Measurements from ENCODE around the gene TBC1D12.

The TBC1D12 gene

GRCh38 chr10:94409021-94409657 lies 6.8 kb downstream of the TBC1D12 start:
- no peak for DNase-seq

GRCh38 chr10:94411304-94411703 lies 9.0 kb downstream of the TBC1D12 start:
- DNase-seq: no peak

GRCh38 chr10:94412449-94412848 lies 10.1 kb downstream of the TBC1D12 start:
- DNase-seq: no peak

GRCh38 chr10:94413361-94413760 lies 11.0 kb downstream of the TBC1D12 start:
- DNase-seq: no peak

GRCh38 chr10:94416896-94417295 lies 14.6 kb downstream of the TBC1D12 start:
- DNase-seq: no peak

- no peak for DNase-seq
These were observed 15.0 kb downstream of the TBC1D12 start for GRCh38 chr10:94417321-94417720.

DNA sequence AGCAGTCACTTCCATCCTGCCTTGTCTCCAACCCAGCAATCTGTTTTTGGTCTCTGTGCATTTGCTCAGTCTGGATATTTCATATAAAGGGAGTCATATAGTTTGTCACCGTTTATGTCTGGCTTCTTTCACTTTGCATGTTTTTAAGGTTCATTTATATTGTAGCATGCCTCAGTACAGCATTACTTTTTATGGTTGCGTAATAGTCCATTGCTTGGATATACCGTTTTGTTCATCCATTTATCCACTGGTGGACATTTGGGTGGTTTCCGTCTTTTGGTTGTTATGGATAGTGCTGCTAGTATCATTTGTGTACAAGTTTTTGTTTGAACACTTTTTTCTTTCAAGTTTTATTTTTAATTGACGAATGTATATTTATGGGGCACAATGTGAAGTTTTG lies 18.2 kb downstream of the TBC1D12 start:
- no peak for DNase-seq

DNA sequence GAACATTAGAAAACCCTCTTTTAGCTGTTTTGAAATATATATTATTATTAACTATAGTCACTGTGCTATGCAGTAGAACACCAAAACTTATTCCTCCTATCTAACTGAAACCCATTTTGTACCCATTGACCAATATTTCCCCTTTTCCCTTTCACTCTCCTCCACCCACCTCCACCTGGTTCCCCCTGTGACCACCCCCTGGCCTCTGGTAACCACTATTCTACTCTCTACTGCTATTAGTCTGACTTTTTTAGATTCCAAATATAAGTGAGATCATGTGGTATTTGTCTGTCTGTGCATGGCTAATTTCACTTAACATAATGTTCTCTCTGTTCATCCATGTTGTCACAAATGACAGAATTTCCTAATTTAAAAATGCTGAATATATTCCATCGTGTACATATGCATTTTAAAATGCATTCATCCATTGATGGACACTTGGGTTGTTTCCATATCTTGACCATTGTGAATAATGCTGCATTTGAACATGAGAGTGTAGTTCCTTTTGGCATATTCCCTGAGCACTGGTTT lies 18.7 kb downstream of the TBC1D12 start:
- no peak for DNase-seq

- no peak for DNase-seq
These were observed 21.3 kb downstream of the TBC1D12 start for GRCh38 chr10:94423627-94424026.

GRCh38 chr10:94424714-94425337 lies 22.5 kb downstream of the TBC1D12 start:
- no peak for DNase-seq

GRCh38 chr10:94425942-94426341 lies 23.6 kb downstream of the TBC1D12 start:
- no peak for DNase-seq

- no peak for DNase-seq
These were observed 24.8 kb downstream of the TBC1D12 start for GRCh38 chr10:94427166-94427565.

- DNase-seq: no peak
These were observed 26.7 kb downstream of the TBC1D12 start for GRCh38 chr10:94428766-94429707.

GRCh38 chr10:94430701-94431100 lies 28.4 kb downstream of the TBC1D12 start:
- no peak for DNase-seq

- no peak for DNase-seq
These were observed 30.1 kb downstream of the TBC1D12 start for GRCh38 chr10:94432443-94432842.

- no peak for DNase-seq
These were observed 37.0 kb downstream of the TBC1D12 start for GRCh38 chr10:94439275-94439861.

- DNase-seq: no peak
These were observed 37.8 kb downstream of the TBC1D12 start for GRCh38 chr10:94440096-94440495.

DNA sequence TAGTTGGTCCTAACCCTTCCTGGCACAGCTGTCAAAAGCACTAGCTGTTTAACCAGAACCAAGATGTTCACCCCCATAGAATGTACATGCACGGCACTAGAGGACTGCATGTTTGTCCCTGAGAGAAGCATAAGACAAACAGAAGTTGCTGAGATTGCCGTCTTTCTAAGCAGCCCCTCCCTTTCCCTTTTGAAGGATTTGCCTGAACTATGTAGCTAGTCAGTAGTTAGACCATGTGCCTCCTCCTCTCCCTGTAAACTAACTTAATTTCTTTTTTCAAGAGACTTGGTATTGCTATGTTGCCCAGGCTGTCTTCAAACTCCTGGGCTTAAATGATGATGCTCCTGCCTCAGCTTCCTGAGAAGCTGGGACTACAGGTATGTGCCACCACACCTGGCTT lies 40.7 kb downstream of the TBC1D12 start:
- DNase-seq: no peak

DNA sequence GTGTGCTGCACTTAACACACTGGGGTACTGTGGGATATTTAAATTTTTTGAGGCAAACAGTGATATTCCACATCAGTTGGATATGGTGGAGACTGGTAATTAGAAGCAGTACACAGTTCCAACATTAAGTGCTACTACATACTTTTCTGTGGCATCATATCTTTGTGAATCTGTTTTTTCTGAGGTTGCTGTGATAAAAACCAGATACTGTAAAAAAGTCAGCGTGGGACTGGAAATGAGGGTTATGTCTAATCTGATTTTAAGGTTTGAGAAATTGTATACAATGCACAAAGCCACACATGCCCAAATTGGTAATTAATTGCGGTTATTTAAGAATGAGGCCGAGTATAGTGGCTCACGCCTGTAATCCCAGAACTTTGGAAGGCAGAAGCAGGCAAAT lies 41.2 kb downstream of the TBC1D12 start:
- DNase-seq: no peak

GRCh38 chr10:94450782-94451181 lies 48.4 kb downstream of the TBC1D12 start:
- DNase-seq: no peak

GRCh38 chr10:94451883-94452519 lies 49.7 kb downstream of the TBC1D12 start:
- no peak for DNase-seq

DNA sequence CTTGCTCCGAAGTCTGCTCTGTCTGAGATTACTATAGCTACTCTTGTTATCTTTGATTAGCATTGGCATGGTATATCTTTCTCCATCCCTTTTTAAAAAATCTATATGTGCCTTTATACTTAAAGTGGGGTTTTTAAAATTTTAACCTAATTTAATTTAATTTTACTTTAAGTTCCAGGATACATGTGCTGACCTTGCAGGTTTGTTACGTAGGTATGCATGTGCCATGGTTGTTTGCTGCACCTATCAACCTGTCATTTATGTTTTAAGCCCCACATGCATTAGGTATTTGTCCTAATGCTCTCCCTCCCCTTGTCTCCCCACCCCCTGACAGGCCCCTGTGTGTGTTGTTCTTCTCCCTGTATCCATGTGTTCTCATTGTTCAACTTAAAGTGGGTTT lies 54.6 kb downstream of the TBC1D12 start:
- no peak for DNase-seq

DNA sequence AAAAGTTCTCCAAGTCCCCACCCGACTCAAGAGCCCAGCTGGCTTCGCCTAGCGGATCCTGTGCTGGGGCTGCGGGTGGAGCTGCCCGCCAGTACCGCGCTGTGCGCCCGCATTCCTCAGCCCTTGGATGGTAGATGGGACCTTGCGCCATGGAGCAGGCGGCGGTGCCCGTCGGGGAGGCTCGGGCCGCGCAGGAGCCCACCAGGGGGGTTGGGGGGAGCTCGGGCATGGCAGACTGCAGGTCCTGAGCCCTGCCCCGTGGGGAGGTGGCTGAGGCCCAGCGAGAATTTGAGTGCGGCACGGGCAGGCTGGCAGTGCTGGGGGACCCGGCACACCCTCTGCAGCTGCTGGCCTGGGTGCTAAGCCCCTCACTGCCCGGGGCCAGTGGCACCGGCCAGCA lies 57.0 kb downstream of the TBC1D12 start:
- DNase-seq: no peak
